ENCODE data around the gene UBE2J2. TPM values are rescaled to one million over a fixed set of nuclear protein-coding genes. Genes with fewer than 3 reads are reported as not detected.

The UBE2J2 gene
- total and polyA plus RNA-seq, 2 donors (not counting 3 experiments of a cell fraction or from before 2014, with no cell fraction given): 60.7 to 80.7 TPM

DNA sequence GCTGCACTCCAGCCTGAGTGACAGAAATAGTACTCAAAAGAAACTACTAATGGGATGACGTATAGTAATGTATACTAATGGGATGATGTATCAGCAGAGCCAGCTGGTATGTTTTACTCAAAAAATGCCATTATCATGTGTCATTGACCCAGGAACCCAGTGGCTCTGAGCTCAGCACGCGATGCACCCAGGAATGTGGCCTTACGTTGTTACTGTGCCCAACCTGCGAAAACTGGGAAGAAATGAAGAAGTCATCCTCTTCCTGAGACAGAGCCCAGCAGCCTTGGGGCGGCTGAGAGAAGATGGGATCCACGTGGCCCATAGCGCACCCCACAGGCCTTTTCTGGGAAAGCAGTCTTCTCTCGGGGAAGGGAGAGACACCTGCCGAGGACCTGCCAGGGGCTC is 8.8 kb downstream of the UBE2J2 start:
- Histone ChIP-seq H3K4me3 (replicated peaks in 1 of 3; ENCODE audit: insufficient read depth in 1 of 3, low read depth in 1 of 3, low read length in 3 of 3) (no peak overlapping the region), H3K9me3 (replicated peaks; ENCODE audit: control insufficient read depth, insufficient read depth, low read length) (no peaks in the 10 kb centered on the region), H3K27ac (ENCODE audit: insufficient read depth, low read depth, low read length) (peak overlapping the region; percentile 85), H2AFZ (ENCODE audit: low read depth, low read length) (no peak overlapping the region), H3K27me3 (ENCODE audit: control insufficient read depth in 2 of 2, insufficient read depth in 2 of 2, low read length in 2 of 2) (no peaks in the 10 kb centered on the region), H3K36me3 (ENCODE audit: control insufficient read depth in 2 of 2, extremely low read depth in 1 of 2, insufficient read depth in 2 of 2, low read length in 2 of 2) (peaks cover 9 to 33% of the 10 kb centered on the region in 2 experiments), H3K9me1 (replicated peaks; ENCODE audit: control insufficient read depth, extremely low read depth, insufficient read depth, low read length) (no peaks in the 10 kb centered on the region), H3K9ac (replicated peaks; ENCODE audit: extremely low read depth, insufficient read depth, low read length) (peak overlapping the region; percentile 12), H3K4me2 (ENCODE audit: insufficient read depth, low read length) (no peak overlapping the region), H3K4me1 (ENCODE audit: control insufficient read depth, extremely low read depth, insufficient read depth, low read length) (peaks cover 24% of the 10 kb centered on the region), H4K20me1 (replicated peaks; ENCODE audit: control insufficient read depth, extremely low read depth, insufficient read depth, low read length) (no peaks in the 10 kb centered on the region), H3K79me2 (ENCODE audit: control insufficient read depth, insufficient read depth, low read length) (peaks cover 40% of the 10 kb centered on the region)
- DNase-seq (ENCODE audit: low read depth, low spot score) (peak; percentile 28), FAIRE-seq (peak; percentile 55)
- intact Hi-C loops (cut with micrococcal nuclease) (loop anchor here (1.0 kb wide), 1 partner anchor 143 kb away; no protein-coding TSS in a partner anchor), dilution Hi-C loops (cut with MboI; ENCODE audit: extremely low pct_ligation_motif_present, low sequenced_read_pairs) (no loop called here)
- ChIA-PET POLR2A (no interaction called here), CTCF (interaction anchor here (1.0 to 4.6 kb wide), 3 partner anchors 14 to 143 kb away, joined by 3 to 25 read pairs (median 4); no protein-coding TSS in a partner anchor)
- no TSS peak for BruUV-seq (replicated peaks)
- TF ChIP-seq MYC (IDR thresholded peaks at IDR 0.05; ENCODE audit: low read depth, low read length) (no peak), EZH2 (IDR thresholded peaks at IDR 0.05; ENCODE audit: borderline replicate concordance, low read depth, low read length, severe bottlenecking) (no peak), POLR2A (IDR thresholded peaks at IDR 0.05; ENCODE audit: low read depth, low read length) (no peak), POLR2AphosphoS5 (IDR thresholded peaks at IDR 0.05; ENCODE audit: insufficient read depth, low read depth, low read length) (peak; percentile 69), JUN (IDR thresholded peaks at IDR 0.05; ENCODE audit: borderline replicate concordance, insufficient read depth, insufficient read length, low read depth) (peak; percentile 41), FOS (IDR thresholded peaks at IDR 0.05; ENCODE audit: borderline replicate concordance, insufficient read depth, low read length) (no peak), GATA2 (IDR thresholded peaks at IDR 0.05; ENCODE audit: insufficient read depth, insufficient read length, low read depth, low read length) (no peak)
- TF ChIP-seq, protein P1, sequence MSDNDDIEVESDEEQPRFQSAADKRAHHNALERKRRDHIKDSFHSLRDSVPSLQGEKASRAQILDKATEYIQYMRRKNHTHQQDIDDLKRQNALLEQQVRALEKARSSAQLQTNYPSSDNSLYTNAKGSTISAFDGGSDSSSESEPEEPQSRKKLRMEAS (IDR thresholded peaks at IDR 0.05; ENCODE audit: insufficient read depth, insufficient read length): no peak
- TF ChIP-seq, protein P2, sequence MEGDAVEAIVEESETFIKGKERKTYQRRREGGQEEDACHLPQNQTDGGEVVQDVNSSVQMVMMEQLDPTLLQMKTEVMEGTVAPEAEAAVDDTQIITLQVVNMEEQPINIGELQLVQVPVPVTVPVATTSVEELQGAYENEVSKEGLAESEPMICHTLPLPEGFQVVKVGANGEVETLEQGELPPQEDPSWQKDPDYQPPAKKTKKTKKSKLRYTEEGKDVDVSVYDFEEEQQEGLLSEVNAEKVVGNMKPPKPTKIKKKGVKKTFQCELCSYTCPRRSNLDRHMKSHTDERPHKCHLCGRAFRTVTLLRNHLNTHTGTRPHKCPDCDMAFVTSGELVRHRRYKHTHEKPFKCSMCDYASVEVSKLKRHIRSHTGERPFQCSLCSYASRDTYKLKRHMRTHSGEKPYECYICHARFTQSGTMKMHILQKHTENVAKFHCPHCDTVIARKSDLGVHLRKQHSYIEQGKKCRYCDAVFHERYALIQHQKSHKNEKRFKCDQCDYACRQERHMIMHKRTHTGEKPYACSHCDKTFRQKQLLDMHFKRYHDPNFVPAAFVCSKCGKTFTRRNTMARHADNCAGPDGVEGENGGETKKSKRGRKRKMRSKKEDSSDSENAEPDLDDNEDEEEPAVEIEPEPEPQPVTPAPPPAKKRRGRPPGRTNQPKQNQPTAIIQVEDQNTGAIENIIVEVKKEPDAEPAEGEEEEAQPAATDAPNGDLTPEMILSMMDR (IDR thresholded peaks at IDR 0.05; ENCODE audit: extremely low read depth in 1 of 2, insufficient read depth in 1 of 2, low read depth in 1 of 2, low read length in 2 of 2): peak; percentile 31 to 39
